GM21423 (cell line): ENCODE data around the gene FIS1.
"Not testable (repeated sequence)": the region's sequence is repeated elsewhere in the genome, so short reads cannot be mapped to it uniquely, and the experiment has no call there.

Experiments
- ATAC-seq: cut with Tn5 transposase; IDR thresholded peaks from one replicate; pipeline ENCODE4 v1.9.1; 2021; ENCODE audit warnings: mild to moderate bottlenecking, moderate library complexity; ENCODE audit not compliant: unreplicated experiment

The FIS1 gene

DNA sequence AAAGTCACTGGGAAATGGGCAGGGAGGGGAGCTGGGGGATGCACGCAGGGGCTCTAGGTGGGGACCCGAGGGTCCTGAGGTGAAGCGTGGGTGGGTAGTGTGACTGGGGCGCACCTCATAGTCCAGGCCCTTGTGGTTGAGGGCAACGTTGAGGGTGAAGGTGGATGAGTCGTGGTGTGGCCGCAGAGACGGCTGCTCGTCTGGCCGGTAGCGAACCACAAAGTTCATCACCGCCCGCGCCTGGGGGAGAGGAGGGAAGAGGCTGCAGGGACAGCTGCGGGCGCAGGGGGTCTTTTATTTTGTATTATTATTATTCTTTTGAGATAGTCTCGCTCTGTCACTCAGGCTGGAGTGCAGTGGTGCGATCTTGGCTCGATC lies 38.2 kb downstream of the FIS1 start:
- no peak for ATAC-seq

DNA sequence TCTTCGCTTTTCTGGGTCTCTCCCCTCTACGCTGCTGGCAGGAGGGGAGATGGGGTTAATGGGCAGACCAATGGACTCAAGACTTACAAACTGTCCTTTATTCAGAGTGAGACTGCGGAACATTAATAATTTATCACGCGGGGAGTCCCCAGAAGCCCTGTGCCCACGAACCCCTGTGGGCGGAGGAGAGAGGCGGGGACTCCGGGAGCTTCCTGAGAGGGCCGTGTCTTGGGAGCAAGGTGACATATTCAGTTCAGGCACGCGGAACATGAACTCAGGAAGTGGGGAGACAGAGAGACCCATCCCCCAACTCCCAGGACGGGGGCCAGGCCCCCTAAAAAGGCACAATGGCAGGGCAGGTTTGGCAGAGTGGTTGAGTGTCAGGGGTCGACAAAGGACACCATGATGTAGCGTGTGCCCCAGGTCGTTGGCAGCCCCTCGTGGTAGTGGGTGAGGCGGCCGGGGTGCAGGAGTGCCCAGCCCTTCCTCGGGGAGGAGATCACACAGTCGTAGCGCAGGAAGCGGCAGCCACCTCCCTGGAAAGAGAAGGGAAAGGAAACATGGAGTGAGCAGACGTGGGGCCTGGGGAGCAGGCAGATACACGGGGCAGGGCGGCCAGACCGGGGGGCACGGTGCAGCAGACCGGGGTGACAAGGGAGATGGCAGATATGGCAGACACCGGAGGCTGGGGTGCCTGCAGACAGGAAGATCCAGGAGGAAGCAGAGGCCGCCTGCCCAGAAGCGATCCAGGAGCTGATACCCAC lies 38.8 kb downstream of the FIS1 start:
- ATAC-seq, result no peak

DNA sequence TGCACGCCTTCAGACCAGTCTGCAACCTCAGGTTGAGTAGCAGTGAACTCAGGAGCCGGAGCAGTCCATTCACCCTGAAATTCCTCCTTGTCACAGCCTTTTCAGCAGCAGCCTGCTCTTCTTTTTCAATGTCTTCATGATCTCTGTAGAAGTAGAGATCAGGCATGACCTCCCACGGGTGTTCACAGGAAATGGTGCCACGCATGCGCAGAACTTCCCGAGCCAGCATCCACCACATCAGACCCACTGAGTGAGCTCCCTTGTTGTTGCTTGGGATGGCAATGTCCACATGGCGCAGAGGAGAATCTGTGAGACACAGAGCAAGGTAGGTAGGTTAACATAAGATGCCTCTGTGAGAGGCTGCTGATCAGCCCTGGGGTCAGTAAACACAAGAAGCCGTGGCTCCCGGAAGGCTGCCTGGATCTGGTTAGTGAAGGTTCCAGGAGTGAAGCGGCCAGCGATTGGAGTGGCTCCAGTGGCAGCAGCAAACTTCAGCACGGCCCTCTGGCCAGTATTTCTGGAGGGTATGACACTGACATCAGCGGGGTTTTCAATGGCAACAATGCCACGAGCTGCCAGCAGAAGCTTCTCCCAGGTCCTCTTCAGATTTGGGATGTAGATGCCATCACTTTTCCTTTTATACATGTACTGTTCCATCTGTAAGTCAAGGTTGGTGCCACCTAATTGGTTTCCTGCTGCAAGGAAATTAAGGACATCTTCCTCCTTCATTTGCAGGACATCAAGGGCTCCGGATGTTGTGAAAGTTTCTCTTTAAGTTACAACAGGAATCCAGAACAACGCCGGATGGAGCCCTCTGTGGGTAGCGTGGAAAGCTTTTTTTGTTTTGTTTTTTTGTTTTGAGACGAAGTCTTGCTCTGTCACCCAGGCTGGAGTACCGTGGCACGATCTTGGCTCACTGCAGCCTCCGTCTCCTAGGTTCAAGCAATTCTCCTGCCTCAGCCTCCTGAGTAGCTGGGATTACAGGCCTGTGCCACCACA lies 40.8 kb downstream of the FIS1 start:
- ATAC-seq, result not testable (repeated sequence)

DNA sequence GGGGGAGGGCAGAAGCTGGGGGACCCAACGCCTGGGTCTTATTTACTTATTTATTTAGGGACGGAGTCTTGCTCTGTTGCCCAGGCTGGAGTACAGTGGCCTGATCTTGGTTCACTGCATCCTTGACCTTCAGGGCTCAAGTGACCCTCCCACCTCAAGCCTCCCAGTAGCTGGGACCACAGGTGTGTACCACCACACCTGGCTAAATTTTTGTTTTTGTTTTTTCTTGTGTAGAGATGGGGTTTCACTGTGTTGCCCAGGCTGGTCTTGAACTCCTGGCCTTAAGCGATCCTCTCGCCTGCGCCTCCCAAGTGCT lies 42.3 kb downstream of the FIS1 start:
- no peak for ATAC-seq

DNA sequence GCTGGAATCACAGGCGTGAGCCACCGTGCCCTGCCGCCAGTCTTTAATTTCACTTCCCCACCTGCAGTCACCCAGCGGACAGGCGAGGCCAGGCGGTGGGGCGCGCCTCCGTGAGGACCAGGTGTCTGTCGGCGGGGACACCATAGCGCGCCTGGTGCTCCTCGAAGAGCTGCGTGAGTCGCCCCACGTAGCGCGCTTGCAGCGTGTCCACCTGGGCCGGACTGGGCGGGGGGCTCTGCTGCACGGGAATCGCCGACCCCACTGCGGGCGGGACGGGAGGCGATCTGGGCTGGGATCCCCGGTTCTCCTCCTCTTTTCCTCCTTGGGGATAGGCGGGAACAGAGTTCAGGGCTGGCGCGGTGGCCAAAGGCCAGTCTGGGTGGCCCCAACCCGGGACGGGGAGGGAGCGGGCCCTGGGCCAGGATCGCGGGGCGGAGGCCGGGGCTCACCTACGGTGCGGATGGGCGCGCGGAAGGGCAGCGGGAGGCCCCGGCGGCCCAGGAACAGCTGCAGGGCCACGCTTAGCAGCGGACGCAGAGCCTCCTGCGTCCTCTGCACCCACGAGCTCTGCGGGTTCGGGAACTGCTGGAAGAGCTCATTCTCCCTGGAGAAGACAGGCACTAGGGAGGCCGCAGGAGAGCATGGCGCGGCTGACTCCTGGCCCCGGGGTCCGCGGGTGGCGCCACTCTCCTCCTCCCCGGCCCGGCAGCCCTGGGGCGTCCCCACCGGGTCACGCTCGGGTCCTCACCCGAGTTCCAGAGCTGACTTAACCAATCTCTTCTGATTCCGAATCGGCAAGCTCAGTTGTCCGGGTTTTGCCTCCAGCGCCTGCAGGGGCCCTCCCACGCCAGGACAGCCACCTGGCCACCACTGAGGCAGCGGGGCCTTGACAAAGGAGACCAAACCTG lies 42.9 kb downstream of the FIS1 start:
- no peak for ATAC-seq

DNA sequence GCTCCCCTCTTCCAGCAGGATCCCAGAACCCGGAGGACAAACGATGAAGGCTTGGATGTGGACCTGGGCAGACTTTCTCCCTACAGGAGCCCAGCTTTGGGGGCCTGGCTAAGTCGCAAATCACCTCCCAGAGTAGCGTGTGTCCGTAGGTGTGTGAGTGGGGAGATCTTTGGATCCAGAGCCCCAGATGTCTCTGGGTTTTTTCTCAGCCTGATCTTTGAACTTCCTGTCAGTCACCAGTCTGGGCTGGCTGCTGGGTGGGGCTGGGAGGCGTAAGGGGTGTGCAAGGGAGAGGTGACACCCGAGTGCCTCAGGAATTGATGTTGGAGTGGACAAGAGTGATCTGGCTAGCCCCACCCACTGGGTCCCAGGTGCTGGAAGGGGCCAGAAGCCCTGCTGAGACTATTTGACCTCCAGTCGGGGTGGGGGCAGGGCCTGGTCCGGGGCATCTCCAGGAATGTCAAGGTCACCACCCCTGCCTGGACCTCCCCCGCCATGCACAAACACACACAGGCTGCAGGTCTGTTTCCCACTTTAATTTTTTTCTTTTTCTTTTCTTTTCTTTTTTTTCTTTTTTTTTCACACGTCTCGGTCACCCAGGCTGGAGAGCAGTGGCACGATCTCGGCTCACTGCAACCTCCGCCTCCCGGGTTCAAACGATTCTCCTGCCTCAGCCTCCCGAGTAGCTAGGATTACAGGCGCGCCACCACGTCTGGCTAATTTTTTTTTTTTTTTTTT lies 43.9 kb downstream of the FIS1 start, which contains the start of gene MOGAT3:
TSS of gene MOGAT3 (minus strand) at position 175 of the 738 bp plus-strand sequence. CDS start 182 bp downstream, outside the sequence.
- ATAC-seq, result no peak

DNA sequence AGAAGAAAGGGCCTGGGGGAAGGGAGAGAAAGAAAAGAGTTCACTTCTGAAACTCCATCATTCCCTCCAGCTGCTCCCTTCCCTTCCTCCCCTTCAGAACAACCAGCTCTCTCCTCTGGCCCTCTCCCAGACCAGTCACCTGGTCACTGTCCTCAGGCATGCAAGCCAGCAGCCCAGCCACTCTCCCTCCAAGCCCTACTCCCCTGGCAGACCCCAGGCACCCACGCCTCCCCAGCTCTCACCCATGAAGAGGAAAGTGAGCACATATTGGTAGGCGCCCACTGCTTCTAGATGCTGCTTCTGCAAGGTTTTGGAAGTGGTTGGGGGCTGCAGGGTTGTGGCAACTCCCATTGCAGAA lies 44.4 kb downstream of the FIS1 start:
- no peak for ATAC-seq

DNA sequence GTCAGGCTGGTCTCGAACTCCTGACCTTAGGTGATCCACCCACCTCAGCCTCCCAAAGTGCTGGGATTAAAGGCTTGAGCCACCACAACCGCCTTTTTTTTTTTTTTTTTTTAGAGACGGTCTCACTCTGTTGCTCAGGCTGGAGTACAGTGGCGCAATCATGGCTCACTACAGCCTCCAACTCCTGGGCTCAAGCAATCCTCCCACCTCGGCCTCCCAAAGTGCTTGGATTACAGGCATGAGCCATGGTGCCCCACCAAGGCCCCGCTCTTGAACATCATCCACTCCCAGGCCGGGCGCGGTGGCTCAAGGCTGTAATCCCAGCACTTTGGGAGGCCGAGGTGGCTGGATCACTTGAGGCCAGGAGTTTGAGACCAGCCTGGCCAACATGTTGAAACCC lies 45.4 kb downstream of the FIS1 start:
- not testable (repeated sequence) for ATAC-seq

DNA sequence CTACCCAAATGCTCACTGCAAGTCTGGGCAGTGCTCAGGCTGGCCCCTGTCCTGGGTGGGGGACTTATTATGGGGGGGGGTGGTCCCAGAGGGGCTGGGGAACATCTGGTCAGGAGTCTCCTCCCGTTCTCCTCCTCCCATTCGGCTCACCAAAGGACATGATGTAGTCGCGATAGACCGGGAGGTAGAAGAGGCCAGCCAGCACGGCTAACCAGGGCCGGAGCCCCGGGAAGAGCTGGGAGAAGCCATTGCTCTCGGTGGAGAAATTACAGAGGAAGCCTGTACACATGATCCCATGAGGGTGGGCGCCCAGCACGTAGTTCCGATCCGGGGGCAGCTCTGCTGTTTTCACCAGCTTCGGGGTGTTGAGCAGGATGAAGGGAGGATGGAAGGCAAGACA lies 46.4 kb downstream of the FIS1 start:
- ATAC-seq, result no peak

DNA sequence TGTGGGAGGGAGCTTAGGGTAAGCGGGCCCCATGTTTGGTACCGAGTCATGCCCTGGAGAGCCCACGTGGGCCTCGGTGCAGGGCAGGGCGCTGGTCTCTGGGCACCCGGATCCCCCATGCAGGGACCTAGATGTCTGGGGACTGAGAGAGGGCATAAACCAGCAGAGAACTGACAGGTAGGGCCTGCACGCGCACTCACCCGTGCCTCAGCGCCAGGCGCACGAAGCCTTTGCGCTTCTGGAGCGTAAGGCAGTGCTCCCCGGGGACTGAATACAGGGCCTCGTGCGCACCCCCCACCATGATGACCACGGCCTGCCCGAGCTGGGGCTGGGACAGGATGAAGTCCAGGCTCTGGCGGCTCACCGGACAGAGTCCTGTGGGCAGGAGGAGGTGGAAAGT lies 46.9 kb downstream of the FIS1 start:
- no peak for ATAC-seq

DNA sequence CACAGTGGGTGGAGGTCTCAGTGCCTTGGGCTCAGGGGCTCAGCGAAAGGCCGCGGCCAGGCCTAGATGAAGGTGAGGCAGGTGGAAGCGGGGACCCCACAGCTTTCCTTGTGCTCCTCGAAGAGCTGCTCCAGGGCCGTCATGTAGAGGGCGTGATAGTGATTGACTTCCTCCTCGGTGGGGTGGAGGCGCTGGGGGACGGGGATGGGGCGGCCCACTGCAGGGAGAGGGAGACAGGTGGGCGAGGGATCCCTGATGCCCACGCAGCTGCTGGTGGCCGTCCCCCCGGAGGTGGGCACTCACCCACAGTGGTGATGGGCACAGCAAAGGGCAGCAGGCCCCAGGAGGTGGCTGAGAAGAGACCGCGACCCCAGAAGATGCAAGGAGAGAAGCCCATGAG lies 49.0 kb downstream of the FIS1 start:
- ATAC-seq, result no peak
